Measurements from ENCODE around the gene MIA3.
"Not testable (repeated sequence)": the region's sequence is repeated elsewhere in the genome, so short reads cannot be mapped to it uniquely, and the experiment has no call there.

MIA3 gene

DNA sequence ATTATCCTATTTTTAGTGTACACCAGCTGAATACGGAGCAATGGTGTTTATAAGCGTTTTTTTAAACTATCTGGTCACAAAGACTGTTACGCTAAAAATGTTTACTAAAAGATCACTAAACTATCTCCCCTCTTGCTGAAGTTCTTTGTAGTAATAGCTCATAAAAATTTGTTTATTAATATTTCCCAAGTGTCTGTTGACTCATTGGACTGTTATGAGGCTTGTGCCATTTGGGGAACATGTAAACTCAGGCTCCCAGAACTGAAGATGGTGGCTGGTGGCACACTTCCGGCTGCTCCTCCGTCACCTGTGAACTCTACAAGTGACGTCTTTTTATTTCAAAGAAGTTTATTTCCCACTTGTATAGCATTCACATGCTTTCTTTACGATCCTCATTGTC, 48.1 kb downstream of the MIA3 start:
- no peak for DNase-seq

DNA sequence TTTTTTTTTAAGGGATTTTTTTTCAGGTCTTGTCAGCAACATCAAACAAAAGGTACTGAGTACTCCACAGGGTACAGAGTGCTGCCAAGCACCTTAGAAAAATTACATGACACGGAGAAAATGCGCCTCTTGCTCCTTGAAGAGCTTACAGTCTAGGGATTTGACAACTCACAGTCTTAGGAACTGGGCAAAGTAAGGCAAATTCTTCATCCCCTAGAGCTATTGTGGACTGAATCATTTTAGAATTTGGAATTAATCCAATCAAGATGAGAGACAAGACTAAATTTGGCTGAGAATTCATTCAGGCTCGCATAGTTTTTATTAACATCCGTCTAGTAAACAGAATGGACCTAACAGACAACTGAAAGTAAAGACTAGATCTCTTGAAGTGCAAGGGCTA, 50.3 kb downstream of the MIA3 start:
- not testable (repeated sequence) for DNase-seq

DNA sequence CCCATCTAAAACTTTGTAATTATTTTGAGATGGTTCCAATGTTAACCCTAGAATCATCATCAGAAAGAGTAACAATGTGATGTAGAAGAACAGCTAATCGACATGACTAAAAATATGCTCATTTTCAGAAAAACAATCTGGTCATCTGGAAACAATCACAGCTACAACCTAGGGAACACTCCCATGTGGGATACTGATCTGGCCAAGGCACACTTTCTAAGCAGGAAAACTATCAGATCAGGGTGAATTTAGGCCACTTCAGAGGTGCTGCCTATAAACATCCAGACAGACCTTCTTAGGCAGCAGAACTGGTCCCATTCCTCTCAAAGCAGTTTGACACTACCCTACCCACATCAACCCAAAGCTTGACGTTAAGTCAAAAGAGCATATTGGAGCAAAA, 51.2 kb downstream of the MIA3 start:
- DNase-seq, result not testable (repeated sequence)

DNA sequence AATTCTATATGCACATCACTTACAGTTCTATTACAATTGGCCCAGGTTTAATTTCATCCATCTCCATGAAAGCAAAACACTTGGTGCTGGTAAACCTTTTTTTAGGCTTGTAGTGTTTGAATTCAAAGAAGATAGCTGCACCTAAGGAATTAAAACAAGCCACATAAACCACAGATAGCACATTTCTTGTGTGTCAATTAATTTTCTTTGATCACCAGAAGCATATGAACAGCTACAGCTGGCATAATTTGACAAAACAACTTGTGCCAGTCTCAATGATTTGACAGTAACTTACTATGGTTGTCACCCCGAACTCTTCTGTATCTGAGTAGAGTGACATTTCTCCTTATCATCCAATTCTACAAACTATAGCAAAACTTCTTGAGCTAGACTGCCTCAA, 52.2 kb downstream of the MIA3 start:
- no peak for DNase-seq

DNA sequence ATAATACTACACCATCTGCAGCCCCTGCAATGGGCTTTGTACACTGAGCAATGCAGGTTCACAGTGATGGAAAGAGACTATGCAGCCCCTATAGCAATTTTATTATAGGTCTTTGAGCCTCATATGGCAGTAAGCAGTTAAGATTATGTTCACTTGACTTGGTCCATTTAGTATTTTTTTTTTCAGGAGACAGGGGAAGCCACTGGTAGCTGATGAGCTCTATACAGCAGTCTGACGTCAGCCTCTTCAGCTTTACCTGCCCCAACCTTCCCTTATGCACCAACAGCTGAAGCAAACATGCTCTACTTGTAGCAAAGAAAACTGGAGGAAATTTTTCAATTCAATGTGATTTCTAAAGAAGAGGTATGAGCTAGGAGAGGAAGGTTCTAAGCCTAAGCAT, 62.2 kb downstream of the MIA3 start:
- DNase-seq, result no peak

DNA sequence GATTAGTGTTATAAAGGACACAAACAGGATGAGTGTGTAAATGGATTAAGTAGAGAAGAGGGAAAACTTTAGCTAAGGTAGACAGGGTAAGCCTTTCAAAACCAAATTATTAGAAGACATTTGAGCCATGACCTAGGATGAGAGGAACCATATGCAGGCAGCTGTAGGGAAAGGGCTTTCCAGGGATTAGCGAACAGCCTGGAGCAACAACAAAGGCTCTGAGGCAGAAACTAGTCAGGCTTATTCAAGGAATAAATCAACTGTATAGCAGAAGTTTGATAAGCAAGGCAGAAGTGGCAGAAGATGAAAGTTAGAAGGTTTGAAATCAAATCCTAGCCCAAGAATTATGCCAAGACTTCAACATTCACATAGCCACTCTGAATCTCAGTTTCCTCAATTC, 73.1 kb downstream of the MIA3 start:
- no peak for DNase-seq

DNA sequence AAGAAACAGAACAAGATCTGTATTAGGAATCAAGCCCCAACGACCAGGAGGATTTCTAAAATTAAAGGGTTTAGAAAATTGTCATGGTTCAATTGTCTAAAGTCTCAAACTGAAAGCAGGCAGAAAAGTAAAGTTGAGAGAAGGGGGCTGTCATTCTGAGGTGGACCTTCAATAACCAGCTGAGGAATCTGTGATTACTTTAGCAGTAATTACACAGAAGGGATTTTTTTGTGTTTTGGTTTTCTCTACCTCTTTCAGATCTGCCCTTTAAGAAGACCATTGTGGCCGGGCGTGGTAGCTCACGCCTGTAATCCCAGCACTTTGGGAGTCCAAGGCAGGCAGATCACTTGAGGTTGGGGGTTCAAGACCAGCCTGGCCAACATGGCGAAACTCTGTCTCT, 77.0 kb downstream of the MIA3 start:
- no peak for DNase-seq

DNA sequence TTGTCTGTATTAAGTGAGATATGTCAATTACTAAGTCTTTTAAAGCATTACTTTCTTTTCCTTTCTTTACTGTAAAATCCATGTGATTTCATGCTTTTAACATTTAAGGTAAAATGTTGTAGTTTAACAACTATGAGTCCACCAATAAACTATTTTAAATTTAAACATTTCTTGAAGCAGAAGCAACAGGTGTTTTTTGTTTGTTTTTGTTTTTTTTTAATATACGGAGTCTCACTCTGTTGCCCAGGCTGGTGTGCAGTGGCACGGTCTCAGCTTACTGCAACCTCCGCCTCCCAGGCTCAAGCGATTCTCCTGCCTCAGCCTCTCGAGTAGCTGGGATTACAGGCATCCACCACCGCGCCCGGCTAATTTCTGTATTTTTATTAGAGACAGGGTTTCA, 78.8 kb downstream of the MIA3 start:
- DNase-seq, result no peak

DNA sequence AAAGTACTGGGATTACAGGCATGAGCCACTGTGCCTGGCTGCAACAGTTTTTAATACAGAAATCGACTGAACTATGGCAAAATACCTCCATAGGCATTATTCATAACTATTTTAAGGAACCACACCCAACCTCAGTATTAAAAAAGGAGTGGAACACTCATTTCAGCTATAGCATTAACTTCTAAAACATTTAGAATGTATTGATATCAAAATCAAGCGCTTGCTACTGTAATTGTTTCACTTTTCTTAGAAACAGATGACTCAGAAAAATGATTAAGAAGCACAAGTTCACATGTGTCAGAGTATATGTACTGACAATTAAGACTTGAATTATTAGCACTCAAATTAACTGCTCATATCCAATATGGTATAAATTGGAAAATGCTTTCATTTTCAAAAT, 79.3 kb downstream of the MIA3 start:
- DNase-seq, result no peak

DNA sequence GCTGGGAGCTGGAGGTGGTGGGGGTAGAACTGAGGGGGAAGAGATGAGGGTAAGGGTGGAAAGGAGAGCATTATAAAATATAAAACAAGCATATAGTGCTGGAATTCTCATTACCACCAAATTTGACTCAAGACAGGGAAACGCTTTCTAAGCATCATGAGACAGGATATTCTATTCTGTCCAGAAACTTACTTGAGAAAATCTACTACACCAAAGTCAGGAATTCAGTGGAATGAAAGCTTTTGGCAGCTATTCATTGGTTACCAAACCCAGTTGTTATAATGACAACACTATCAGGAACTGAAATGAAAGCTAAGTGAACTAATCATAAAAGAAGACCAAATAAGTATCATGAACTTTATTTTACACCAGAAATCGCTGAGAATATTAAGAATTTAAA, 79.9 kb downstream of the MIA3 start:
- no peak for DNase-seq

DNA sequence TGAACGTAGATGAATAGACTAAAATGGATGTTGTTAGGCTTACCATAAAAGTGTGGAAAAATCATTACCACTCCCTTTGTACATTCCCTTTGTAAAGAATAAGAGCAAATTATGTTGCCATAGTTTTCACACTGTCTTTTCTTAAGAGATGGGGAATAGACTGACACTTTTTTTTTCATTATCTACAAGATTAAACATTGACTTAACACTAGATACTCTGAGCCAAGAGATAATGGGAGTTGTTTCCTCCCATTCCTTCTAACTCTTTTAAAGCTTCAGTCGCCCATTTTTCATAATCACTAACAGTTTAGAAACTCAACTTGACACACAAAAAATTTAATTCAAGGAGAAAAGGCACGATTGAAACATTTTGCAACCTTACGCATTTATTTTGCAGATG, 84.3 kb downstream of the MIA3 start:
- no peak for DNase-seq

DNA sequence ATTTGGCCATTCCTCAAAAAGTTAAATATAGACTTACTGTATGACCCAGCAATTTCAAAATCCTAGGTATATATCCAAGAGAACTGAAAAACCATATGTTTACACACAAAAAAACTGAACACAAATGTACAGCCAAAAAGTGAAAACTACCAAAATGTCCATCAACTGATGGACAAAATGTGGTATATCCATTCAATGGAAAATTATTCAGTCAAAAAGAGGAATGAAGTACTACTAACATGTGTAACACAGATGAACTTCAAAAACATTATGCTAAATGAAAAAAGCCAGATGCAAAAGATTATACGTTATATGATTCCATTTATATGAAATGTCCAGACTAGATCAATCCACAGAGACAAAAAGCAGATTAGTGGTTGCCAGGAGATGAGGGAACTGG, 86.4 kb downstream of the MIA3 start:
- DNase-seq, result no peak

DNA sequence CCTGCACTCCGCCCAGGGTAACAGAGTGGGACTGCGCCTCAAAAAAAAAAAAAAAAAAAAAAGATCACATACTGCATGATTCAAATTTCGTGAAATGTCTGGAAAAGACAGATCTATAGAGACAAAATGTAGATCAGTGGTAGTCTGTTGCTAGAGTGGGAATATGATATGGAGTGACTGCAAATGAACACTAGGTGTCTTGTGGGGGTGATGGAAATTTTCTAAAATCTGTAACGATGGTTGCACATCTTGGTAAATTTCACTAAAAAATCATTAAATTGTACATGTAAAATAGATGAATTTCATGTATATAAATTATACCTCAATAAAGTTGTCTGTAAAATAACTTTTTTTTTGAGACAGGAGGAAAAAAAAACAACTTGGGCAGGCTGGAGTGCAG, 88.9 kb downstream of the MIA3 start:
- peak; percentile 13 for DNase-seq

DNA sequence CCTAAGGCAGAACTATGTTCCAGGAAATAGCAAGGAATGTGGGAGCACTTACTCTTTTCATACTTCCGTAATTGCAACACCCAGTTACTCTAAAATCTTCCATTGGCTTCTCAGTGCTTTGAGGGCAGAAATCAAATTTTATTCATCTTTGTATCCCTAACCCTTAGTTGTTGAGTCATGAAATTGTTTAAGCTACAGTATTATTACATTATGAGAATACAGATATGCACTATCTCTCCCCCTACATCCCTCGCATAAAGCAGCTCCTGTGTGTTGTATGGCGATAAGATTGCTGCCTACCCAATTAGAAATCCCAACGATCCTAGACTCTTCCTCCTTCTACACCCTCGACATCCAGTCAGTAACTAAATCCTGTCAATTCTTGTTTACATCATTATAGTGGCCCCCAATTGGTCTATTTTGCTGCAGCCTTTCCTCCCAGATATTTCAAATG, 91.8 kb downstream of the MIA3 start:
- peak; percentile 66 for DNase-seq

DNA sequence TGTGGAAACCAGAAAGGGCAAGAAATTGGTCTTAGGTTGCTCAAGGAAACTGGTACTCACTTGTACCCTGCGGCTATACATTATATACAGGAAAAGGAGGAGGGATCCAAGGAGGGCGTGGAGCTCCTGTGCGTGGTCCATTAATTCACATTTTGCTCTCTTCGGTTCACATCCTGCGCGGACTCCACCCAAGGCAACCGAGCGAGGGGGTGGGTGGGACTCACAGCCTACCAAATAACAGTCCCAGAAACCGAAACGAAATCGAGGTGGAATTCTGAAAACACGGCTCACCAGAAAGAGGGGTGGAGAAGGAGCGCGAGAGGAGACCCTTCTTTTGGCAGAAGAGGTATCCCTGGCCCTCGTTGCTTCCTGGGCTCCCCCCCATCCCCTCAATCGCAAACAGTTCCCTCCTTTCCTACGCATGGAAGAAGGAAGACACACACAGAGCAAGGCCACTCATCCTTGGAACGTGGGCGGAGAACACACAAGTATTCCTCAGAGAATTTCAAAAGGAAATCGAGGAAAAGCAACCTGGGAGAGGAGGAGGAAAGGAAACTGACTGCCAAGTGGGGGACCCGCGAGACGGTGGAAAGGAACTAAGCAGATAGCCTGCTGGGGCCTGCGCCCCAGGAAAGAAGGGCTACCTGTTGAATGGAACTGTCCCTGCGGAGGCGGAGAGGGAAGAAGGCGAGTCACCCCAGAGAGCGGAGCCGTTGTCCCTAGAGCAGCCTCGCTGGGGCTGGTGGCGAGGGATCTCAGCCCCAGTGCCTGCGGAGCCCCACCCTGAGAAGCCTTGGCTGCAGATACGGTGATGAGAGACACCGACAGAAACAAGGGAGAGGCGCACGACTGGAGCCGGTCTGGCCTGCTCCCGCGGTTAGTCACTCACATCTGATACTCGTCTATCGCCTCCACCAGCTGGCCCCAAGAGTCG, 93.7 kb downstream of the MIA3 start:
- DNase-seq, result peak; percentile 93

DNA sequence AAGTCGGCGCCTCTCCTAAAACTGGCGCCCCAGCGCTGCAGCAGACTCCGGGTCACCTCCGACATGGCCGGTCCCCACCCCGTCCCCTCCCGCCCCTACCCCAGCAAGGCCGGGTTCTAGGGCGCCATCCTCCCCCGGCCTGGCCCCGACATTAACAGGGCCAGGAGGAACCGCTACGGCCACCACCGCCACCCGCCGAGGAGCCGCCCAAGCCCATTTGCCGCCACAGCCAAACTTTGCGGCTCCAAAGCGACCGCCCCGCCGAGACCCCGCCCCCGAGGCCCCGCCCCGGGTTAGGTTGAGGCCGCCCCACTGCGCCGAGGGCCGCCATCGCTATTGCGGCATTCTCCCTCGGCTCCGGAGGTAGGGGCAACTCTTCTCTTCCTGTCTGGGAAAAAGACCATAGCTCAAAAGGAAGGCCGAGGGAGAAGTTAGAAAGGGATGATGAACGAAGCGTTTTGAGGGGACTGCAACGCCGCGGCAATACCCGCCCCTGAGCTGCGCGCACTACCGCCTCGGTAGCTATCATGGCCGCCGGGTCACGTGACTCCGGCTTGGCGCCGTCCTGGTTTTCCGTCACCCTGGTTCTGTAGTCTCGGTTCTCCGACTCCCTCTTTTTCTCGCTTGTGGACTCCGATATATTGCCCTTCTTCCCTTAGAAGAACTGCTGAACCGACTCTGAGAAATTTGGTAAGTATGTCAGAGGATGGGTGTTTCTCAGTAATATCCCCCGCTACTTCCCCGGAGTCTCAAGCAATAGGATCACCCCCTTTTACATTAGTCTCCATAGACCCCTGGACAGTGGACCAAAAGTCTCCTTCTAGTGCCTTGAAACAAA, 94.6 kb downstream of the MIA3 start, which contains the start of the genes AIDA and BROX:
Gene AIDA, minus strand, starts transcription at position 239 of the 838 bp plus-strand sequence. Its CDS starts 174 bp downstream, at position 65.
Gene BROX, plus strand, starts transcription at position 312 of the 838 bp plus-strand sequence. CDS start 3,136 bp downstream, outside the sequence.
- peak; percentile 95 for DNase-seq

DNA sequence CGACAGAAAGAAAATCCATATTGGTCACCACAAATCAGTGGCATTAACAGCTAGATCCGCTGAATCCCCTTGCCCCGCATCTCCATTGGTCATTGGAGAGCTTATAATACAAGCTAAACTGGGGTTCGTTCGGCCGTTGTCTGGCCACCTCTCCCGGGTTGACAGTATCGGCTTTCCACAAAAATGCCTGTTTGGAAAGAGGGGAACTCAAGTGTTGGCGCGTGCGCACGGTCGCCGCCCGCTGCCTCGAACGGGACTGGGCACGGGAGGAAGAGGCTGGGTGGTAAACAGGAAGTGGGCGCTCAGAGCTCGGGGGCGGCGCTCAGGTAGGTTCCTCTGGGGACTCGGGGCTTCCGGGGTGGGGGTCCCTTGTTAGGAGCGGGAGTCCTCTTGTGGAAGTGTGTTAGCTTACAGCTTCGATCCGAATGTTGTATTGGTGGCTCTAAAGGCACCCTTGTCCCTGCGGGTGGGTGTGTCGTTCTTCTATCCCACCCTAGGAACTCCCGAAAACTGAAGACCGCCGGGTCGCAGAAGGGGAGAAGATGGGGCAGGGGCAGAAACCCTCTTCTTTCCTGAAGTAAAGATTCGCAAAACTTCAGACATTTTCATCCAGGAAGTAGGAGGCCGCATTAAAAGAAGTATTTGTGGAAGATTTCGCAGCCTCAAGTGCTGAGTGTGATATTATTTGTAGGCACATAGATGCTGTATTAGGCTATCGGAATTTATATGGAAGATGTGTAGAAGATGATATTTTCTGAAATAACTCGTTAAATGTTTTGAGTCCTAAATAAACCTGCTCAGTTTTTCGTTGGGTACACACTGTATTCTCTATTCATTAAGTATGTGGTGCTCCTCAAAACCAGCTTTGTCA, 95.4 kb downstream of the MIA3 start:
- DNase-seq, result peak; percentile 98

DNA sequence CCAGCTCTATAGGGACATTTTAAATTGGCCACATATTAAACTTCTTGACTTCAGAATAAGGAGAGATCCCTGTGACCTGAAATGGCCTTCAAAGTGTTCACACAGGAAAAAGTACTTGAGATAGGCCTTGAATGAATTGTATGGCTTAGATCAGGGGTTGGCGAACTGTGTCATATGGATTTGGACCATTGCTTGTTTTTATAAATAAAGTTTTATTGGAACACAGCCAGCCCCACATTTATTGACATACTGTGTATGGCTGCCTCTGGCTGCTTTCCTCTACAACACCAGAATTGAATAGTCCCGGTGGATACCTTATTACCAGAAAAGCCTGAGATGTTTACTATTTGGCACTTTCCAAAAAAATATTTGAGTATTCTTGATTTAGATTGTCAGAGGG, 98.5 kb downstream of the MIA3 start:
- DNase-seq, result no peak
